Measurements from ENCODE around the gene TMEM132D. TPM values are rescaled to one million over a fixed set of nuclear protein-coding genes. Genes with fewer than 3 reads are reported as not detected.

Gene TMEM132D
- total and polyA plus RNA-seq, 4 donors = 0.01 to 0.14 (median 0.08) TPM

DNA sequence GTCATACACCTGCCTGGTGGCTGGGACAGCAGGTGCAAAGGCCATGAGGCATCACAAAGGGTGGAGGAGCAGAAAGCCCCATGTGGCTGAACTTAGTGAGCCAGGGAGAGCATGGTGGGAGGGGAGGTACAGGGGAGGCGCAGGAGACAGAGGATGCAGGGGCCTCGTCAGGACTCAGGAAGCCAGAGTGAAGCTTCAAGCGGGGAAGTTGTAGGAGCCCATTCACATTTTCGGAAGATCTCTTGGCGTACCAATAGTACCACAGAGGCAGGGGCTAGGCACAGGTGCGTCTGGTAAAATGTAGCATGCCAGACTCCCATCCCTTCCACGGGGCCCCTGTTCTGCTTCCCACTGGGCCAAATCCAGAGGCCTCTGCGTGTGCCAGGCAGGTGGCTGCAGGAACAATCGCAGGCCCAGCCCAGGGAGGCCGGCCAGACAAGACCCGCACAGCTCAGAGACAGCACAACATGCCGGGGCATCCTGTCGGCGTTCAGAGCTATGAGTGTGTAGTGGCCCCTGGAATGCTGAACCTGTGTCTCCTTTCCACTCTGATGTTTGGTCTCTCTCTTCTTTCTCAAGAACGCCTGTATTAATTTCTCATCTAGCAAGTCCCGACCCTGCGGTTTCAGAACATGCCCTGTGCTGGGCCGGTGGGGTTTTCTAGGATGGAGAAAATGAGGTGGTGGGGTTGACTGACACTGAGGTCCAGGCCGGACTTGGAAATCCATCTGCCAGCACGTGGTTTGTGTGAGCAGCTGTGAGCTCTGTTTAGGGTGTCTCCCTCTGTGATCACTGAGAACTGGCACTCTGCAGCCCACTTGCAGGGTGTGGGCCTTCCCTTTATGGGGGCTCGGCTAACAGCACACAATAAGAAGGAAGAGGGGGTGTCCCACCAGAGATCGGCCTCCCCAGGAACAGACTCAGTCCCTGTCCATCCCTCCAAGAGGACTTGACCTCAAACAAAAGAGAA, 5.5 kb upstream of the TMEM132D start:
- Histone ChIP-seq H3K9ac (ENCODE audit: low read depth in 1 of 2, low read length in 2 of 2) (no peak overlapping the region), H3K9me3 (ENCODE audit: control insufficient read depth in 4 of 4, low read length in 3 of 4) (no peaks in the 10 kb centered on the region), H3K27me3 (ENCODE audit: control insufficient read depth in 4 of 4, insufficient read depth in 4 of 4, low read length in 3 of 4) (peaks cover 0 to 12% (median 3%) of the 10 kb centered on the region in 4 donors), H3K4me3 (ENCODE audit: low read depth in 1 of 3, low read length in 3 of 3) (no peak overlapping the region), H3K4me1 (ENCODE audit: control insufficient read depth in 4 of 4, insufficient read depth in 4 of 4, low read length in 3 of 4) (no peaks in the 10 kb centered on the region), H3K36me3 (ENCODE audit: control insufficient read depth in 4 of 4, insufficient read depth in 3 of 4, low read depth in 1 of 4, low read length in 3 of 4) (no peaks in the 10 kb centered on the region), H3K27ac (ENCODE audit: low read depth in 1 of 2, low read length in 2 of 2) (no peak overlapping the region)
- no peak for DNase-seq (ENCODE audit: low spot score)
- TF ChIP-seq EGR1 (IDR thresholded peaks at IDR 0.05; ENCODE audit: low read depth in 2 of 2) (no peak), HNF4A (conservative IDR thresholded peaks at IDR 0.05) (no peak), NR2F2 (IDR thresholded peaks at IDR 0.05) (no peak), SP1 (IDR thresholded peaks at IDR 0.05) (no peak), HNF4G (IDR thresholded peaks at IDR 0.05) (no peak), FOXA1 (IDR thresholded peaks at IDR 0.05) (no peak), GABPA (IDR thresholded peaks at IDR 0.05 in 1 of 2, conservative IDR thresholded peaks at IDR 0.05 in 1 of 2) (no peak)
- TF ChIP-seq, protein P1, sequence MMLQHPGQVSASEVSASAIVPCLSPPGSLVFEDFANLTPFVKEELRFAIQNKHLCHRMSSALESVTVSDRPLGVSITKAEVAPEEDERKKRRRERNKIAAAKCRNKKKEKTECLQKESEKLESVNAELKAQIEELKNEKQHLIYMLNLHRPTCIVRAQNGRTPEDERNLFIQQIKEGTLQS (IDR thresholded peaks at IDR 0.05) = no peak
- TF ChIP-seq, protein P2, sequence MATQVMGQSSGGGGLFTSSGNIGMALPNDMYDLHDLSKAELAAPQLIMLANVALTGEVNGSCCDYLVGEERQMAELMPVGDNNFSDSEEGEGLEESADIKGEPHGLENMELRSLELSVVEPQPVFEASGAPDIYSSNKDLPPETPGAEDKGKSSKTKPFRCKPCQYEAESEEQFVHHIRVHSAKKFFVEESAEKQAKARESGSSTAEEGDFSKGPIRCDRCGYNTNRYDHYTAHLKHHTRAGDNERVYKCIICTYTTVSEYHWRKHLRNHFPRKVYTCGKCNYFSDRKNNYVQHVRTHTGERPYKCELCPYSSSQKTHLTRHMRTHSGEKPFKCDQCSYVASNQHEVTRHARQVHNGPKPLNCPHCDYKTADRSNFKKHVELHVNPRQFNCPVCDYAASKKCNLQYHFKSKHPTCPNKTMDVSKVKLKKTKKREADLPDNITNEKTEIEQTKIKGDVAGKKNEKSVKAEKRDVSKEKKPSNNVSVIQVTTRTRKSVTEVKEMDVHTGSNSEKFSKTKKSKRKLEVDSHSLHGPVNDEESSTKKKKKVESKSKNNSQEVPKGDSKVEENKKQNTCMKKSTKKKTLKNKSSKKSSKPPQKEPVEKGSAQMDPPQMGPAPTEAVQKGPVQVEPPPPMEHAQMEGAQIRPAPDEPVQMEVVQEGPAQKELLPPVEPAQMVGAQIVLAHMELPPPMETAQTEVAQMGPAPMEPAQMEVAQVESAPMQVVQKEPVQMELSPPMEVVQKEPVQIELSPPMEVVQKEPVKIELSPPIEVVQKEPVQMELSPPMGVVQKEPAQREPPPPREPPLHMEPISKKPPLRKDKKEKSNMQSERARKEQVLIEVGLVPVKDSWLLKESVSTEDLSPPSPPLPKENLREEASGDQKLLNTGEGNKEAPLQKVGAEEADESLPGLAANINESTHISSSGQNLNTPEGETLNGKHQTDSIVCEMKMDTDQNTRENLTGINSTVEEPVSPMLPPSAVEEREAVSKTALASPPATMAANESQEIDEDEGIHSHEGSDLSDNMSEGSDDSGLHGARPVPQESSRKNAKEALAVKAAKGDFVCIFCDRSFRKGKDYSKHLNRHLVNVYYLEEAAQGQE (IDR thresholded peaks at IDR 0.05) = no peak
- TF ChIP-seq, protein P3, sequence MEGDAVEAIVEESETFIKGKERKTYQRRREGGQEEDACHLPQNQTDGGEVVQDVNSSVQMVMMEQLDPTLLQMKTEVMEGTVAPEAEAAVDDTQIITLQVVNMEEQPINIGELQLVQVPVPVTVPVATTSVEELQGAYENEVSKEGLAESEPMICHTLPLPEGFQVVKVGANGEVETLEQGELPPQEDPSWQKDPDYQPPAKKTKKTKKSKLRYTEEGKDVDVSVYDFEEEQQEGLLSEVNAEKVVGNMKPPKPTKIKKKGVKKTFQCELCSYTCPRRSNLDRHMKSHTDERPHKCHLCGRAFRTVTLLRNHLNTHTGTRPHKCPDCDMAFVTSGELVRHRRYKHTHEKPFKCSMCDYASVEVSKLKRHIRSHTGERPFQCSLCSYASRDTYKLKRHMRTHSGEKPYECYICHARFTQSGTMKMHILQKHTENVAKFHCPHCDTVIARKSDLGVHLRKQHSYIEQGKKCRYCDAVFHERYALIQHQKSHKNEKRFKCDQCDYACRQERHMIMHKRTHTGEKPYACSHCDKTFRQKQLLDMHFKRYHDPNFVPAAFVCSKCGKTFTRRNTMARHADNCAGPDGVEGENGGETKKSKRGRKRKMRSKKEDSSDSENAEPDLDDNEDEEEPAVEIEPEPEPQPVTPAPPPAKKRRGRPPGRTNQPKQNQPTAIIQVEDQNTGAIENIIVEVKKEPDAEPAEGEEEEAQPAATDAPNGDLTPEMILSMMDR (IDR thresholded peaks at IDR 0.05; ENCODE audit: low read depth, low read length, missing input control) = no peak
- WGBS = 82% methylated on average over 22 of the region's 22 CpGs

DNA sequence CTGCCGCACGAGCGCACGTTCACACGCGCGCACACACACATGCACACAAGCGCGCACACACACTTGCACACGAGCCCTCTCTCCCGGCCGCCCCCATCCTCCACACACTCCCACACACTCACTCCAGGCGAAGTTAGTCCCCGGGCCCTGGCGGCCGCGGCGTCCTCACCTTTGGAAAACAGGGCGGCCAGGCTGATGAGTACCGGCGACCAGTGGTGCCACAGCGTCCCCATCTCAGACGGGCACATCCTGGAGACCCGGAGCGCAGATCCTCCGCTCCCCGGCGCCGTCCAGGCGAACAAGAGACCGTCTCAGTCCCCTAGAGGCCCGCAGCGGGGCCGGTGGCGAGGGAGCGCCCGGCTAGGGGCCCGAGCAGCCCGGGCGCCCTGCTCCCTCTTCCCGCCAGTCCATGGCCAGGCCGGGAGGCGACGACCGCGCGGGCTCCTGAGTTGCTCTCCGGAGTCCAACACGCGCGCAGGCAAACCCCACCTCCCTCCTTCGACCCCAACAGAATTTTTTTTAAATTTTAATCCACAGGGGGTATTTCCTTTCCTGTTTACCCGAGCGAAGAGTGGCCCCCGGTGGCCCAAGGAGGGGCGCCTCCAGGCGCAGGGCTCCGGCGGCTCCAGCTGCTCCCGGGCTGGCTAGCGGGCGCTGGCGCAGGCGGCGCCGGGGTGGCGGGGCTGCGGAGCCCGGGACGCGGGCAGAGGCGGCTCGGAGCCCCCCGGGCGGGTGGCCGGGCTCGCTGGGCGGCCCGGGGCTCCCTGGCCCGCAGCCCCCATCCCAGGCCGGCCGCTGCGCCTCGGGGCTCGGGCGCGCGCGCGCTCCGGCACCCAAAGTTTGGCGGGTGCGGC, 506 bp downstream of the TMEM132D start:
- 4% methylated on average over 93 of the region's 93 CpGs for WGBS
- no peak for DNase-seq (ENCODE audit: low spot score)
- no peaks in the 10 kb centered on the region for H3K9me3 ChIP-seq (ENCODE audit: control insufficient read depth in 4 of 4, low read length in 3 of 4)
- no peak overlapping the region for H3K27ac ChIP-seq (ENCODE audit: low read depth in 1 of 2, low read length in 2 of 2)
- H3K9ac ChIP-seq (ENCODE audit: low read depth in 1 of 2, low read length in 2 of 2) = no peak overlapping the region
- peaks cover 0 to 27% (median 9%) of the 10 kb centered on the region in 4 donors for H3K27me3 ChIP-seq (ENCODE audit: control insufficient read depth in 4 of 4, insufficient read depth in 4 of 4, low read length in 3 of 4)
- H3K4me1 ChIP-seq (ENCODE audit: control insufficient read depth in 4 of 4, insufficient read depth in 4 of 4, low read length in 3 of 4) = peaks cover 0 to 4% (median under 1%) of the 10 kb centered on the region in 4 donors
- H3K36me3 ChIP-seq (ENCODE audit: control insufficient read depth in 4 of 4, insufficient read depth in 3 of 4, low read depth in 1 of 4, low read length in 3 of 4) = no peaks in the 10 kb centered on the region
- H3K4me3 ChIP-seq (ENCODE audit: low read depth in 1 of 3, low read length in 3 of 3) = no peak overlapping the region
- no peak for TF ChIP-seq RAD21 (IDR thresholded peaks at IDR 0.05)
- no peak for TF ChIP-seq SP1 (IDR thresholded peaks at IDR 0.05)
- TF ChIP-seq, protein P1 (IDR thresholded peaks at IDR 0.05) = no peak
- no peak for TF ChIP-seq EGR1 (IDR thresholded peaks at IDR 0.05; ENCODE audit: low read depth in 2 of 2)
- TF ChIP-seq GABPA (IDR thresholded peaks at IDR 0.05 in 1 of 2, conservative IDR thresholded peaks at IDR 0.05 in 1 of 2) = no peak
- no peak for TF ChIP-seq FOXA2 (IDR thresholded peaks at IDR 0.05)
- no peak for TF ChIP-seq JUND (IDR thresholded peaks at IDR 0.05)
- TF ChIP-seq, protein P4, sequence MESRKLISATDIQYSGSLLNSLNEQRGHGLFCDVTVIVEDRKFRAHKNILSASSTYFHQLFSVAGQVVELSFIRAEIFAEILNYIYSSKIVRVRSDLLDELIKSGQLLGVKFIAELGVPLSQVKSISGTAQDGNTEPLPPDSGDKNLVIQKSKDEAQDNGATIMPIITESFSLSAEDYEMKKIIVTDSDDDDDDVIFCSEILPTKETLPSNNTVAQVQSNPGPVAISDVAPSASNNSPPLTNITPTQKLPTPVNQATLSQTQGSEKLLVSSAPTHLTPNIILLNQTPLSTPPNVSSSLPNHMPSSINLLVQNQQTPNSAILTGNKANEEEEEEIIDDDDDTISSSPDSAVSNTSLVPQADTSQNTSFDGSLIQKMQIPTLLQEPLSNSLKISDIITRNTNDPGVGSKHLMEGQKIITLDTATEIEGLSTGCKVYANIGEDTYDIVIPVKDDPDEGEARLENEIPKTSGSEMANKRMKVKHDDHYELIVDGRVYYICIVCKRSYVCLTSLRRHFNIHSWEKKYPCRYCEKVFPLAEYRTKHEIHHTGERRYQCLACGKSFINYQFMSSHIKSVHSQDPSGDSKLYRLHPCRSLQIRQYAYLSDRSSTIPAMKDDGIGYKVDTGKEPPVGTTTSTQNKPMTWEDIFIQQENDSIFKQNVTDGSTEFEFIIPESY (IDR thresholded peaks at IDR 0.05) = no peak
- TF ChIP-seq NR2F2 (IDR thresholded peaks at IDR 0.05) = no peak
- TF ChIP-seq HNF4G (IDR thresholded peaks at IDR 0.05) = no peak
- TF ChIP-seq, protein P5, sequence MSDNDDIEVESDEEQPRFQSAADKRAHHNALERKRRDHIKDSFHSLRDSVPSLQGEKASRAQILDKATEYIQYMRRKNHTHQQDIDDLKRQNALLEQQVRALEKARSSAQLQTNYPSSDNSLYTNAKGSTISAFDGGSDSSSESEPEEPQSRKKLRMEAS (IDR thresholded peaks at IDR 0.05) = no peak
- TF ChIP-seq, protein P3 (IDR thresholded peaks at IDR 0.05; ENCODE audit: low read depth, low read length, missing input control) = no peak

Data from liver (tissue), 9 donors.